ENCODE measurements around the gene RNU5B-1.
"Not testable (repeated sequence)": the region's sequence is repeated elsewhere in the genome, so short reads cannot be mapped to it uniquely, and the experiment has no call there.

The RNU5B-1 gene

GRCh38 chr15:65337436-65338070 lies 33.1 kb downstream of the RNU5B-1 start:
- no peak overlapping the region for H3K4me3 ChIP-seq
- H3K27ac ChIP-seq, result no peak overlapping the region

GRCh38 chr15:65338366-65338765 lies 33.9 kb downstream of the RNU5B-1 start:
- H3K27ac ChIP-seq, result no peak overlapping the region
- no peak overlapping the region for H3K4me3 ChIP-seq

DNA sequence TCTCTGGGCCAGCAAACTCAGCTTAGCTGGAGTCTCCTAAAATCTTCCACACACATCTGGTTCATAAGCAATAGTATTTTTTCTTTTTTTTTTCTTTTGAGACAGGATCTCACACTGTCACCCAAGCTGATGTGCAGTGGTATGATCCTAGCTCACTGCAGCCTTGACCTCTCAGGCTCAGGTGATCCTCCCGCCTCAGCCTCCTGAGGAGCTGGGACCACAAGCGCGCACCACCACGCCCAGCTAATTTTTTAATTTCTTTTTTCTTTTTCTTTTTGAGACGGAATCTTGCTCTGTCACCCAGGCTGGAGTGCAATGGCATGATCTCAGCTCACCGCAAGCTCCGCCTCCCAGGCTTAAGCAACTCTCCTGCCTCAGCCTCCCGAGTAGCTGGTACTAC lies 34.3 kb downstream of the RNU5B-1 start:
- Histone ChIP-seq H3K4me3 (no peak overlapping the region), H3K27ac (no peak overlapping the region)

GRCh38 chr15:65339416-65339815 lies 34.9 kb downstream of the RNU5B-1 start:
- H3K27ac ChIP-seq, result no peak overlapping the region
- no peak overlapping the region for H3K4me3 ChIP-seq

DNA sequence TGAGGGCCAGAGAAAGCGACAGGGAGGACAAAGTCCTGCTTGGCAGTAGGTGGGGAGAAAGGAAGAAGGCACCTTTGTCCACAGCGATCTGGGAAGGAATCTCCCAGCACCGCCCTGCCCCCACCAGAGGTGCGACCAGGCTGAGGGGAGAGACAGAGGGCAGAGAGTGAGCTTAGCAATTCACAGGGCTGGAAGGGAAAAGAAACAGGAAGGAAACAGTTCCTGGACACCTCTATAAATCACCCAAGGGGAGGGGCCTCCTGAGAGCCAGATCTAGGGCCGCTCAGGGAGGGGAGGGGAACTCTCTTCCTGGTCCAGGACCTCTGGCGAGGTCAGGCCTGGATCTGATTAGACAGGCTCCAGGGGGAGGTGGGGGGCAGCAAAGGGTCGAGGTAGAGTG lies 35.4 kb downstream of the RNU5B-1 start:
- no peak overlapping the region for H3K4me3 ChIP-seq
- no peak overlapping the region for H3K27ac ChIP-seq

GRCh38 chr15:65342493-65342892 lies 38.0 kb downstream of the RNU5B-1 start:
- no peak overlapping the region for H3K27ac ChIP-seq
- no peak overlapping the region for H3K4me3 ChIP-seq

DNA sequence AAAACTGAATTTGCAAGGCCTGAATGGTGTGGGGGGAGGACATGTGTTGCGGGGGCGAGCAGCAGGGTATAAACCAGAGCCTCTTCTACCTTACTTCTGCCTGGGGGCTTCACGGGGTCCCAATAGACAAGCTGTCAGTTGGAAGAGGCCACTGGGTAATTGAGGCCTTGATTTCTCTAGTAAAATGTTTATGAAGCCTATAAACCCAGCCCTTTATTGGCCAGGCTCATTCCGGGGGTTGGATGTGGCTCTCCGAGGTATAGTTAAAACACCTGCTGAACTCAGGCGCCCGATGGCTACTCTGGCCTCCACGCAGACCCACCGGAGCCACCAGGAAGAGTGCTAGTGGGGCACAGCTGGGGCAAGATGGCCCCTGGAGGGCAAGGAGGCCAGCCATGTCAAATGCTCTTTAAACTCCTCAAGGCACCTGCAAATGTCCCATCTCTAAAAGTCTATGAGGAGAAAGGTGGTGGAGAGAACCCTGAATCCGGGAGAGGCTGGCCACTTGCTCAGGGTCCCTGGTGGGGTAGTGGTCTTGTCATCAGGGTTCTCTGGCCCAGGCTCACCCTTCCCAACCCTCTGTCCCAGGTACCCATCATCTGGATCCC lies 39.0 kb downstream of the RNU5B-1 start:
- Histone ChIP-seq H3K27ac (no peak overlapping the region), H3K4me3 (no peak overlapping the region)

GRCh38 chr15:65344214-65344913 lies 39.9 kb downstream of the RNU5B-1 start:
- Histone ChIP-seq H3K4me3 (no peak overlapping the region), H3K27ac (no peak overlapping the region)

- H3K27ac ChIP-seq, result no peak overlapping the region
- H3K4me3 ChIP-seq, result no peak overlapping the region
Observed at GRCh38 chr15:65344914-65345275, 40.4 kb downstream of the RNU5B-1 start.

GRCh38 chr15:65346856-65347598 lies 42.5 kb downstream of the RNU5B-1 start:
- H3K4me3 ChIP-seq, result no peak overlapping the region
- no peak overlapping the region for H3K27ac ChIP-seq

DNA sequence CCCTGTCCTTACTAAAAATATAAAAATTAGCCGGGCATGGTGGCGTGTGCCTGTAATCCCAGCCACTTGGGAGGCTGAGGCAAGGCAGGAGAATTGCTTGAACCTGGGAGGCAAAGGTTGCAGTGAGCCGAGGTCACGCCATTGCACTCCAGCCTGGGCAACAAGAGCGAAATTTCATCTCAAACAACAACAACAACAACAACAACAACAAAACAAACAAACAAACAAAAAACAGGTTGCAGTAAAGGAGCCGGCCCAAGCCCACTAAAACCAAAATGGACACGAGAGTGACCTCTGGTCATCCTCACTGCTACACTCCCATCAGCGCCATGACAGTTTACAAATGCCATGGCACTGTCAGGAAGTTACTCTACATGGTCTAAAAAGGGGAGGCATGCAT lies 43.3 kb downstream of the RNU5B-1 start:
- not testable (repeated sequence) for H3K4me3 ChIP-seq, H3K27ac ChIP-seq

DNA sequence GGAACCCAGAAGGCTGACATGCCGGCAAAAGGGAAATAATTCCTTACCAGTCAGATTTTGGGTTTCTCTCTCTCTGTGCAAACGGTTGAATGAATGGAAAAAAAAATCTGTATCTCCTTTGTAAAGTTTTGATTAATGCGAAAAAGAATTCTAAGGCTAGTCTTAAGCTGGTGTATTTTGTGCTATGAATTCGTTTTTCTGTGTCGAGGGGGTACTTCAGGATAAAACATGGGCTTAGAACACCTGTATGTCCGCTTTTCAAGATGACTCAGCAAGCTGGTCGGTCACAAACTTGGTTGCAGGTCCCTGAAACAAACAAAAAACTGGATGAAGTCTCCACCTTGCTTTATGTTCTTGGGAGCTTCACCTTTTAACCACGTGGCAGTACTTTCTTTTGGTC lies 44.9 kb downstream of the RNU5B-1 start:
- no peak overlapping the region for H3K27ac ChIP-seq
- no peak overlapping the region for H3K4me3 ChIP-seq

GRCh38 chr15:65351972-65352371 lies 47.5 kb downstream of the RNU5B-1 start:
- H3K27ac ChIP-seq, H3K4me3 ChIP-seq: not testable (repeated sequence)

All from skin epidermis (tissue), 12 donors.